Kidney epithelial cell (primary cell): Measurements from ENCODE around the gene NDUFB2. TPM values are rescaled to one million over a fixed set of nuclear protein-coding genes. Genes with fewer than 3 reads are reported as not detected.

Experiments used
- DNase-seq: peaks from one replicate; pipeline ENCODE4 v3.0.0-alpha.2; 2010; ENCODE audit warnings: low read depth
- H3K27me3 ChIP-seq: 2 replicates; pipeline ENCODE4 v1.6.0; 2011; ENCODE audit warnings: low read length; ENCODE audit not compliant: control insufficient read depth, insufficient read depth
- H3K36me3 ChIP-seq: 2 replicates; pipeline ENCODE4 v1.5.1; 2011; ENCODE audit warnings: low read length; ENCODE audit not compliant: control insufficient read depth, insufficient read depth
- H3K4me3 ChIP-seq: 2 replicates; pipeline ENCODE4 v1.5.1; 2011; ENCODE audit warnings: low read depth, mild to moderate bottlenecking, control low read depth, low read length
- total RNA-seq: library from RNA; depleted of rRNA; stranded (reverse); fragments of >200 nt; gene quantifications from 2 replicates; pipeline ENCODE4 v1.2.3, GENCODE V29; 2015
- TF ChIP-seq, protein P1 (sequence below): IDR thresholded peaks from 2 replicates; pipeline ENCODE4 v1.5.1; 2011; ENCODE audit warnings: mild to moderate bottlenecking, moderate library complexity, low read length, control low read depth, inconsistent platforms; ENCODE audit not compliant: insufficient read depth, poor library complexity, severe bottlenecking

The NDUFB2 gene
- total RNA-seq, 1 donor from 2014 or later, result 221 TPM

DNA sequence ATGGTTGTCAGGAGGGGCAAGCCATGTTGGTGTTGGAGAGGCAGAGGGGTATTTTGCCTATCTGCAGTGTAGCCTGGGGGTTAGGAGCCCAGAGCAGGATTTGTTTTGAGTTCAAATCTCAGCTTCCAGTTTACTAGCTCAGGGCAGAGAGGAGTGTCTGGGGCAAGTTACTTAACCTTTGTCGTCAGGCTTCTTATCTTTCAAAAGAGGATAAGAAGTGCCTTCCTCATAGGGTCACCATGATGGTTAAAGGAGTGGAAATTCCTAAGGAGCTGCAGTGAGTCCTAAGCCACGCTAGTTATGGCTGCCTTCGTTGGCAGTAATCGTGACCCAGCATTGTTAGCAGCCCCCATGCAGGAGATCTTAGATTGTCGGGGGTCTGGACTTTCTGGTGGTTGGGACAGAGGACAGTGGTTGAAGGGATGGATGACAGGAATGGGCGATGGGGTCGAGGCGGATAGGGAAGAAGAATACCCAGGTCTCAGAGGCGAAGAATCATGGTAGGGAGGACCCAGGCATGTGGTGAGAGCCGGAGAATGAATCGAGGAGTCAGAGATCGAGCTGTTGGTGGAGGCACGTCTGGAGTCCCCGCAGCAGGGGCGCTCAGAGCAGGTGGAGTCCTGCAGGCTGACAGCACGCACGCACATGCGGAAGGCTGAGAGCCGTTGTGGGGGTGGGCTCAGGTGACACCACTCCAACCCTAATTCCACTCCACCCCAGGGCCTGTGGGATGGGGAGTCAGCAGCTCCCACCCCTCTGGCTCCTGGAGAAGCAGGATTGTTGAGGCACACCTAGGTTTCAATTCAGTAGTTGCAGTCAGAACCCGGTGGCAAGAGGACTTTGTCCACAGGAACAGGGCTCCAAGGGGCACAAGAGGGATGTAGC, 12.2 kb upstream of the NDUFB2 start:
- TF ChIP-seq, protein P1, sequence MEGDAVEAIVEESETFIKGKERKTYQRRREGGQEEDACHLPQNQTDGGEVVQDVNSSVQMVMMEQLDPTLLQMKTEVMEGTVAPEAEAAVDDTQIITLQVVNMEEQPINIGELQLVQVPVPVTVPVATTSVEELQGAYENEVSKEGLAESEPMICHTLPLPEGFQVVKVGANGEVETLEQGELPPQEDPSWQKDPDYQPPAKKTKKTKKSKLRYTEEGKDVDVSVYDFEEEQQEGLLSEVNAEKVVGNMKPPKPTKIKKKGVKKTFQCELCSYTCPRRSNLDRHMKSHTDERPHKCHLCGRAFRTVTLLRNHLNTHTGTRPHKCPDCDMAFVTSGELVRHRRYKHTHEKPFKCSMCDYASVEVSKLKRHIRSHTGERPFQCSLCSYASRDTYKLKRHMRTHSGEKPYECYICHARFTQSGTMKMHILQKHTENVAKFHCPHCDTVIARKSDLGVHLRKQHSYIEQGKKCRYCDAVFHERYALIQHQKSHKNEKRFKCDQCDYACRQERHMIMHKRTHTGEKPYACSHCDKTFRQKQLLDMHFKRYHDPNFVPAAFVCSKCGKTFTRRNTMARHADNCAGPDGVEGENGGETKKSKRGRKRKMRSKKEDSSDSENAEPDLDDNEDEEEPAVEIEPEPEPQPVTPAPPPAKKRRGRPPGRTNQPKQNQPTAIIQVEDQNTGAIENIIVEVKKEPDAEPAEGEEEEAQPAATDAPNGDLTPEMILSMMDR, result no peak
- DNase-seq, result no peak
- no peaks in the 10 kb centered on the region for H3K27me3 ChIP-seq
- peaks cover under 1% of the 10 kb centered on the region for H3K36me3 ChIP-seq
- H3K4me3 ChIP-seq, result no peak overlapping the region

DNA sequence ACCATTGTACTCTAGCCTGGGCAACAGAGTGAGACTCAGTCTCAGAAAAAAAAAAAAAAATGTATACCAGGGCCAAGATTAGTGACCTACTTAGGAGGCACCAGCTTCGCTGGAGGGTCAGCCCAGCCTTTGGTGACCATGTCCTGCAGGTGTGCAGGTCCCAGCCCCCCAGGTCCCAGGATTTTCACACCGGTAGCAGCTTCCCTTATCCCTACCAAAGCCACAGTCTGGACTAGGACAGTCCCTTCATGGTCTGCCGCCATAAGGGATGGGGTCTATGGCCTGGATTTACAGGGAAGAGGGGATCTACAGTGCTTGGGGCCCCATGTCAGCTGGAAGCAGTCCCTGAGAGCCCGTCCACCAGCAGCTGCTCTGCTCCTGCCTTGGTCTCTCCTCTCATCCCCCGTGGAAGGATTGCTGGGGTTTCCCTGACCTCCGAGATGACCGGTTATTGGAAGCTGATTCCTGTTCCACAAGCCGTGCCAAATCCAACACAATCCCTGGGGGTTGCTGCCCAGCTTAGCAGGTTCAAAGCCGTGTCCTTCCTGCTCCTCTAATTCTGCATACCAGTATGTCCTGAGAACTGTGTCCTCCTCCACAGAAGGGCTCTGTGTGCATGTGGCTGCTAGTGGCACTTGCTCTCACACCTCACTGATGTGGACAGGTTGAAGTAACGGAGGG, 11.0 kb upstream of the NDUFB2 start:
- TF ChIP-seq, protein P1, result no peak
- no peak overlapping the region for H3K4me3 ChIP-seq
- H3K27me3 ChIP-seq, result no peaks in the 10 kb centered on the region
- peaks cover 1% of the 10 kb centered on the region for H3K36me3 ChIP-seq
- no peak for DNase-seq

DNA sequence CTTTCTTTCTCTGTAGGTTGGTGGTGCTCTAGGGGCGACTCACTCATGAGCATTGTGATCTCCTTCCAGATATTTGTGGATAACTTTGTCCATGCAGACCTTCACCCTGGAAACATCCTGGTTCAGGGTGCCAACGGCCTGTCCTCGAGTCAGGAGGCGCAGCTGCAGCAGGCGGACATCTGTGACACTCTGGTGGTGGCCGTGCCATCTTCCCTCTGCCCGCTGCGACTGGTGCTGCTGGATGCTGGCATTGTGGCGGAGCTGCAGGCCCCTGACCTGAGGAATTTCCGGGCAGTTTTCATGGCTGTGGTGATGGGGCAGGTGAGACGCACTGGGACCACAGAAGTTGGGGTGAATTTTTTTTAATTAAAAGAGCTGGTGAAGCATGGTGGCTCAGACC, 9.6 kb upstream of the NDUFB2 start:
- Histone ChIP-seq H3K36me3 (peaks cover 1% of the 10 kb centered on the region), H3K27me3 (no peaks in the 10 kb centered on the region), H3K4me3 (no peak overlapping the region)
- TF ChIP-seq, protein P1, result no peak
- DNase-seq, result no peak

DNA sequence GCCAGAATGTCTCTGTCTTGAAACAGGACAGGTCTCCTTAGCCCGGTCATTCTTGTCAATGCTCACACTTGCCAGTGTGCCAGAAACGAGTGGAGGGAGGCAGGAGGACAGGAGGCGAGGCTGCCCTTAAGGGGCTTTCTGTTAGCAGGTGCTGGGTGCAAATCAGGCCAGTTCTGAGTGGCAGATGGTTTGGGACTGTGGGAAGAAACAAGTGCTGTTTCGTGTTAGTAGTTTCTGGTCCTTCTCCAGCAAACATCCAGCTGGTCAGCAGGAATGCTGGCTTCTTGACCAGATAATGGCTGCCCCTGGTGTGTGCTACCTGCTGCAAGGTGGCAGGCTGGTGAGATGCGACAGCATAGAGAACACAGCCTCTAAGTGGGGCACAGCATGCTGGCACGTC, 8.2 kb upstream of the NDUFB2 start:
- no peak overlapping the region for H3K4me3 ChIP-seq
- H3K36me3 ChIP-seq, result peaks cover 1% of the 10 kb centered on the region
- no peaks in the 10 kb centered on the region for H3K27me3 ChIP-seq
- TF ChIP-seq, protein P1, result no peak
- DNase-seq, result no peak

DNA sequence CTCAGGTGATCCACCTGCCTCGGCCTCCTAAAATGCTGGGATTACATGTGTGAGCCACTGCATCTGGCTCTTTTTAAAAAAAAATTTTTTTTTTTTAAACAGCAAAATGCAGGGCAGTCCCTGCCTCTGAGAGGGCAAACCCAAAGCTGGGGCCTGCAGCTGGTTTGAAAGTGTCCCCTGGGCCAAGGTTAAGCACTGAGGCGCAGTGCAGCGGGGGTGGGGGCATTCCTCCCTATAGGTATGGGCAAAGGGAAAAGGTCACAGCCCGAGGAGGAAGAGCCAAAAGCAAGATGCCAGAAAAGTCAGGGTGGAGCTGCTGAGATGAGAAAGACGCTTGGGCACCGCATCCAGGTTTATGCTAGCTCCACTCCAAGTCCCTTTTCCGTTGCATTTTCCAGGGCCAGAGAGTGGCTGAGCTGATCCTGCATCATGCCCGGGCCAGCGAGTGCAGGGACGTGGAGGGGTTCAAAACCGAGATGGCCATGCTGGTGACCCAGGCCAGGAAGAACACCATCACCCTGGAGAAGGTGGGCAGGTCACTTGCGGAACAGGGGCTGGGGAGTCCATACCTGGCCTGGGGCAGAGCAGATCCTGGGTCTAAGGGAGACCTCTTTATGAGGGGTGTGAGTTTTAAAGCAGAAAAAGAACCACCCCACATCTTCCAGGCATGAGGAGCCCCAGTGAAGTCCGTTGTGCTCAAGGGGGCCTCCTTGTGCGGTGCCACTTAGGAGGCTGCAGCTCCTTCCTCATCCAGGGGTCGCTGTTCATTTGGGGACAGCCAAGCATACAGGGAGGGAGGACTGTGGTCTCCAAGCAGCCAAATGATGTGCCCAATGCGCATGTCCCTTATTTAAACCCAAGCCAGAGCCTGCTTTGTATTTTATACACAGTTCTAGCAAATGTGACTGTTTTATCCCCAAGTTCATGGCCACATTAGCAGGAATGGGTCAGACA, 7.0 kb upstream of the NDUFB2 start:
- Histone ChIP-seq H3K27me3 (no peaks in the 10 kb centered on the region), H3K4me3 (no peak overlapping the region), H3K36me3 (peaks cover 1% of the 10 kb centered on the region)
- TF ChIP-seq, protein P1, result no peak
- DNase-seq, result no peak
